Activated CD8-positive, alpha-beta memory T cell treated with anti-CD3 and anti-CD28 coated beads for 36 hours (primary cell): ENCODE results near the gene PAK1. TPM values are rescaled to one million over a fixed set of nuclear protein-coding genes. Genes with fewer than 3 reads are reported as not detected.

Experiments
- CTCF ChIA-PET: fragments of 350-600 bp; sonication (Branson Sonifier 250); formaldehyde crosslinking; loops from one replicate; lab custom pipeline; 2021; ENCODE audit warnings: antibody characterized with exemption; lab: Charles Lee
- POLR2A ChIA-PET: fragments of 350-600 bp; sonication (Branson Sonifier 250); formaldehyde crosslinking; loops from one replicate; lab custom pipeline; 2021; ENCODE audit warnings: antibody characterized with exemption; lab: Charles Lee
- total RNA-seq, 2 experiments: library from RNA; stranded (reverse); gene quantifications; one replicate each; pipeline ENCODE4 v1.2.3, GENCODE V29; 2021

Gene PAK1
- total RNA-seq, 2 experiments from 2014 or later = 33.1 to 35.2 TPM

DNA sequence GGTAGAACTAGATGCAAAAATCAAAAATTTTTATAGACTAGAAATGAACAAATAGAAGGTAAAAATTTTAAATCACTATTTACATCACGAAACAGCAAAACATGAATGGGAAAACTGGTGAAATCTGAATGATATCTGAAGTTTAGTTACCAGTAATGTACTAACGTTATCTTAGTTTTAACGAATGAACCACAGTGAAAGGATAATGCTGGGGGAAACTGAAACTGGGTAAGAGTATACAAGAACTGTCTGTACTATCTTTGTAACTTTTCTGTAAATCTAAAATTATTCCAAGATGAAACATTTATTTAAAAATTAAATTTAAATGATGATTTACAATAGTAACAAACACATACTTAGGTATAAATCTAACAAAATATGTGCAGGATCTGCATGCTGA lies 179.9 kb downstream of the PAK1 start:
- ChIA-PET CTCF (no interaction called here), POLR2A (no interaction called here)

- CTCF ChIA-PET = no interaction called here
- POLR2A ChIA-PET = no interaction called here
These were observed 184.2 kb downstream of the PAK1 start for GRCh38 chr11:77289737-77290136.

- ChIA-PET POLR2A (no interaction called here), CTCF (no interaction called here)
These were observed 186.2 kb downstream of the PAK1 start for GRCh38 chr11:77287615-77288273.

- CTCF ChIA-PET = no interaction called here
- POLR2A ChIA-PET = no interaction called here
These were observed 186.8 kb downstream of the PAK1 start for GRCh38 chr11:77287136-77287535.

GRCh38 chr11:77284476-77285468 lies 189.1 kb downstream of the PAK1 start:
- POLR2A ChIA-PET = no interaction called here
- CTCF ChIA-PET = no interaction called here

GRCh38 chr11:77283101-77283500 lies 190.8 kb downstream of the PAK1 start:
- ChIA-PET CTCF (no interaction called here), POLR2A (no interaction called here)

GRCh38 chr11:77278595-77279506 lies 195.0 kb downstream of the PAK1 start:
- CTCF ChIA-PET = no interaction called here

GRCh38 chr11:77276271-77276670 lies 197.6 kb downstream of the PAK1 start:
- POLR2A ChIA-PET = no interaction called here

More at GRCh38 chr11:77278595-77279506, 195.0 kb downstream of the PAK1 start:
- POLR2A ChIA-PET = no interaction called here

More at GRCh38 chr11:77276271-77276670, 197.6 kb downstream of the PAK1 start:
- CTCF ChIA-PET = no interaction called here

Other genes starting within 250 kb of the PAK1 start
- not detected for gene GDPD4, start 172.4 kb downstream of the PAK1 start, total RNA-seq
- gene AQP11, start 115.9 kb upstream of the PAK1 start, total RNA-seq = under 1 TPM; 0.46 to 0.55 TPM
- gene CLNS1A, start 163.7 kb upstream of the PAK1 start, total RNA-seq = 100 to 1,000 TPM; 152 to 173 TPM